Chondrocyte (in vitro differentiated cells): ENCODE data around the gene HACD2. TPM values are rescaled to one million over a fixed set of nuclear protein-coding genes. Genes with fewer than 3 reads are reported as not detected.

Source experiments
- DNase-seq: peaks from one replicate; pipeline ENCODE4 v3.0.0; 2021; ENCODE audit warnings: mixed read lengths, low spot score
- H3K27ac Mint-ChIP-seq: one replicate; pipeline ENCODE4 v1.8.0; 2021; ENCODE audit warnings: mild to moderate bottlenecking, moderate library complexity, mixed read lengths; ENCODE audit not compliant: unreplicated experiment
- H3K27me3 Mint-ChIP-seq: 2 replicates; pipeline ENCODE4 v1.8.0; 2021; ENCODE audit warnings: low read depth, mixed read lengths
- H3K36me3 Mint-ChIP-seq: 2 replicates; pipeline ENCODE4 v1.8.0; 2021; ENCODE audit warnings: low read depth, mixed read lengths
- H3K4me1 Mint-ChIP-seq: 2 replicates; pipeline ENCODE4 v1.8.0; 2021; ENCODE audit warnings: low read depth, mild to moderate bottlenecking, mixed read lengths
- H3K4me3 Mint-ChIP-seq: one replicate; pipeline ENCODE4 v1.8.0; 2021; ENCODE audit warnings: mild to moderate bottlenecking, moderate library complexity, mixed read lengths; ENCODE audit not compliant: unreplicated experiment
- H3K9me3 Mint-ChIP-seq: 2 replicates; pipeline ENCODE4 v1.8.0; 2021; ENCODE audit warnings: low read depth, mixed read lengths
- total RNA-seq: library from RNA; stranded (reverse); gene quantifications from 3 replicates; pipeline ENCODE4 v1.2.1, GENCODE V29; 2021
- TF ChIP-seq, protein P1 (sequence below): fragments of 200-600 bp; sonication (generic); IDR thresholded peaks from 2 replicates; pipeline ENCODE4 v1.5.0; 2021; ENCODE audit warnings: antibody characterized with exemption, mild to moderate bottlenecking, moderate library complexity

The HACD2 gene
- total RNA-seq, 1 donor from 2014 or later, result 79.0 TPM

DNA sequence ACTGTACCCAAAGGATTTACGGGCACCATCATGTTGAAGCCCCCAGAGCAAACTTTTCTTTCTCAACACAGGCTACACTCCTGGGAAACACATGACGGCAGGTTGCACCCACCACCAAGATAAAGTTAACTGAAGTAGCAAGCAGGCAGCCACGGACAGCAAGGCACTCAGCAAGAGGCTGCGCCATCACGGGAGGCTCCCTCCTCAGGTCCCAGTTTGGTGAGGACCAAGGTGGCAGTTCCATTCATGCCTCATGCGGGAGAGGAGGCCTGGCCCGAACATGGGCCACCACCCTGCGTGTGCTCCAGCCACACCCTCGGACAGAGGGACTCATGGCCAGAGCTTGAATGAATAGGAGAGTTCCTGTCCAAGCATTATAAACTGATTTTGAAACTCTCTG, 142.7 kb downstream of the HACD2 start:
- no peak overlapping the region for H3K27ac Mint-ChIP-seq
- H3K36me3 Mint-ChIP-seq, result no peaks in the 10 kb centered on the region
- H3K4me1 Mint-ChIP-seq, result peaks cover 28% of the 10 kb centered on the region
- TF ChIP-seq, protein P1, sequence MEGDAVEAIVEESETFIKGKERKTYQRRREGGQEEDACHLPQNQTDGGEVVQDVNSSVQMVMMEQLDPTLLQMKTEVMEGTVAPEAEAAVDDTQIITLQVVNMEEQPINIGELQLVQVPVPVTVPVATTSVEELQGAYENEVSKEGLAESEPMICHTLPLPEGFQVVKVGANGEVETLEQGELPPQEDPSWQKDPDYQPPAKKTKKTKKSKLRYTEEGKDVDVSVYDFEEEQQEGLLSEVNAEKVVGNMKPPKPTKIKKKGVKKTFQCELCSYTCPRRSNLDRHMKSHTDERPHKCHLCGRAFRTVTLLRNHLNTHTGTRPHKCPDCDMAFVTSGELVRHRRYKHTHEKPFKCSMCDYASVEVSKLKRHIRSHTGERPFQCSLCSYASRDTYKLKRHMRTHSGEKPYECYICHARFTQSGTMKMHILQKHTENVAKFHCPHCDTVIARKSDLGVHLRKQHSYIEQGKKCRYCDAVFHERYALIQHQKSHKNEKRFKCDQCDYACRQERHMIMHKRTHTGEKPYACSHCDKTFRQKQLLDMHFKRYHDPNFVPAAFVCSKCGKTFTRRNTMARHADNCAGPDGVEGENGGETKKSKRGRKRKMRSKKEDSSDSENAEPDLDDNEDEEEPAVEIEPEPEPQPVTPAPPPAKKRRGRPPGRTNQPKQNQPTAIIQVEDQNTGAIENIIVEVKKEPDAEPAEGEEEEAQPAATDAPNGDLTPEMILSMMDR, result no peak
- DNase-seq, result no peak
- H3K4me3 Mint-ChIP-seq, result no peak overlapping the region
- H3K27me3 Mint-ChIP-seq, result peaks cover 45% of the 10 kb centered on the region
- no peaks in the 10 kb centered on the region for H3K9me3 Mint-ChIP-seq

Other genes with a start within 250 kb of the HACD2 start
- 8.0 to 28.6 TPM (median 10.5 TPM) in 3 replicates for gene ADCY5, start 136.0 kb downstream of the HACD2 start, total RNA-seq